Measurements from ENCODE around the gene CES3.
A peak's percentile ranks its signal among the peaks of the same experiment; 100 is the strongest.
"Not testable (repeated sequence)": the region's sequence is repeated elsewhere in the genome, so short reads cannot be mapped to it uniquely, and the experiment has no call there.

Gene CES3

GRCh38 chr16:66946541-66946940 lies 14.5 kb upstream of the CES3 start:
- no peak for DNase-seq (ENCODE audit: low spot score)

GRCh38 chr16:66946974-66947301 lies 14.1 kb upstream of the CES3 start:
- DNase-seq (ENCODE audit: low spot score): no peak

DNA sequence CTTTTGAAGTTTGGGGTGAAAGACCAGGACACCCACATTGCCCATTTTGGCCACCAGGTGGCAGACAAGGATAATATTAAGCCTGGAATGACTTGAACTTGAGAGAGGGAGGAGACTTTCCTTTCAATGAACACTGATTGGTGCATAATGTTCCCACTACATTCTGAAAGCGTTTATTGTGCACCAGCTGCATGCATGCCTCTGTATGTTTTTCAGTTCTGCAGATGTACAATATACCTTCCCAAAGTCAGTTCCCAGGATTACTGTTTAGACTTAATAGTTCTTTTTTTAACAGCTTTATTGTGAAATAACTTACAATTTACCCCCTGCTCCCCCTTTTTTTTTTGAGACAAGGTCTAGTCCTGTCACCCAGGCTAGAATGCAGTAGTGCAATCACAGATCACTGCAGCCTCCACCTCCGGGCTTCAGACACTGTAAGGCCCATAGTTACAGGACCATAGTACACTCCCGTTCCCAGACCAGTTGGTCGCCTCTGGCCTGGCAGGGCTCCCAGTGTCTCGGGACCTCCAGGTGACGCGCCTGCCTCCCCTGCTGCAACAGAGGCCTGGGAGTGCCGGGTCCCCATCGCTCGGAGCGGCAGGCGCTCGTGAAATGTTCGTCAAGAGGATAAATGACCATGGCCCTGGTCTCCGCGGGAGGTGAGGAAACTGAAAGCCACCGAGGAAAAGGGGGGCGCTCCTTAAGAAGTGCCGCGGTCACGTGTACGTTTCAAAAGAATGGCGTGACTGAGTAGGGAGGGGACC lies 13.6 kb upstream of the CES3 start:
- peak; percentile 87 for DNase-seq (ENCODE audit: low spot score)

GRCh38 chr16:66948134-66948836 lies 12.8 kb upstream of the CES3 start:
- DNase-seq (ENCODE audit: low spot score): no peak

DNA sequence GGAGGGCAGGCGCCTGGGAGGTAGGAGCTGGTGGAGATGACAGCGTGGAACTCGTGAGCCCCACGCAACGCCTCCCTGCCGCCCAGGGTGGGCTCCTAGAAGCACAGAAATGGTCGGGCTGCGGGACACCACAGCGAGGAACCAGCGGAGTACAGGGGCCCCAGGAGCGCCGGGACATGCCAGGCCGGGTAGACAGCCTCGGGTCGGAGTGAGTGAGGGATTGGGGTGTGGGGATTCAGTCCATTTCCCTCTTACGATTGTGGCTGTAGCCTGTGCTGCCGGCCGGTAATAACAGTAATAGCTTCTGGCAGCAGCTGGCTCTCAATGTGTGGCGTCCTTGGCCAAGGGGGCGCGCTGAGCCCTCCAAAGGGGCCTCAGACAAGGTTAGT lies 12.2 kb upstream of the CES3 start:
- no peak for DNase-seq (ENCODE audit: low spot score)

- DNase-seq (ENCODE audit: low spot score): no peak
Observed at GRCh38 chr16:66949472-66949871, 11.6 kb upstream of the CES3 start.

GRCh38 chr16:66950437-66950836 lies 10.6 kb upstream of the CES3 start:
- DNase-seq (ENCODE audit: low spot score): no peak

- DNase-seq (ENCODE audit: low spot score): no peak
Observed at GRCh38 chr16:66950971-66951790, 9.9 kb upstream of the CES3 start.

DNA sequence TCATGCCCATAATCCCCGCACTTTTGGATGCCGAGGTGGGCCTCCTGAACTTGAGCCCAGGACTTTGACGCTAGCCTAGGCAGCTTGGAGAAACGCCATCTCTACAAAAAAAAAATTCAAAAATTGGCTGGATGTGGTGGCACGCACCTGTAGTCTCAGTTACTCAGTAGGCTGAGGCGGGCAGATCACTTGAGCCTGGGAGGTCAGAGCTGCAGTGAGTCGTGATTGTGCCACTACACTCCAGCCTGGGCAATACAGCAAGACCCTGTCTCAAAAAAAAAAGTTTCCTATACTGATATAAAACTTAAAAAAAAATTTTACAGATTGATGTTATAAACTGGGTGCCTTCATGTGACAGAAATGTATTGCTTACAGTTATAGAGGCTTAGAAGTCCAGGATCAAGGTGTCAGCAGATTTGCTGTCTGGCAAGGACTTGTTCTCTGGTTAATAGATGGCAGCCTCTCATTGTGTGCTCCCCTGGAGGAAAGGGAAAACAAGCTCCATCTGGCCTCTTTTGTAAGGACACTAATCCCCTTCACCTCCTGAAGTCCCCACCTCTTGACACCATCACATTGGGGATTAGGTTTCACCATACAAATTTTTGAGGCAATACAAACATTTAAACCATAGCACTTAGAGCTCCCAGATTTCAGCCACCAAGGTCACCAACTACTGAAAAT lies 8.5 kb upstream of the CES3 start:
- no peak for DNase-seq (ENCODE audit: low spot score)

DNA sequence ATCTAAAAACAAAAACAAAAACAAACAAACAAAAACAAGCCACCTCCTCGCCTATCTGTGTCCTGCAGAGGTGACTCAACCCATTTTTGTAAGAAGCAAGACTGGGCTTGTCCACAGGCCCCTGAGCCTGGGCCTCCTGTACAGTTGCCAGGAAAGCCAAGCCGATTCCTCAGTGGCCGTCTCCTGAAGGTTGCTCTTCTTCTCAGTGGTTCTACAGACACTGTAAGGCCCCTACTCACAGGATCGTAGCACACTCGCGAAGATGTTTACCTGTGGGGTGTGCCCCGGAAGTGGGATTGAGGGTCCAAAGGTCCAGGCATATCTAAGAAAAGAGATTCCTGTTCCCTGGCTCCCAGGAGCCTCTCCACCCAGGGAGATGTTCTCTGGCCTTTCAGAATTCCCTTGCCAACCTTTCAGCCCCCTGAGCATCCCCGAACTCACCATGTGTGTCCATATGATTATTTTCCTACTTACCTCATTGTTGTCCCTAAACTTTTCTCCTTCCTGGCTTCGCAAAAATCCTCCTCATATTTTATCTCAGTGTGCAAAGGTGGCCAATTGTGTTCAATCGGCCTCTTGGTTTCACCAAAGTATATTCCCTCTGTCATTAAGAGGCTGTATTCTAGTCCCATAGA lies 7.5 kb upstream of the CES3 start:
- DNase-seq (ENCODE audit: low spot score): no peak

- DNase-seq (ENCODE audit: low spot score): peak; percentile 77
Observed at GRCh38 chr16:66954097-66954659, 6.9 kb upstream of the CES3 start.

- DNase-seq (ENCODE audit: low spot score): not testable (repeated sequence)
Observed at GRCh38 chr16:66955363-66956153, 5.5 kb upstream of the CES3 start.

DNA sequence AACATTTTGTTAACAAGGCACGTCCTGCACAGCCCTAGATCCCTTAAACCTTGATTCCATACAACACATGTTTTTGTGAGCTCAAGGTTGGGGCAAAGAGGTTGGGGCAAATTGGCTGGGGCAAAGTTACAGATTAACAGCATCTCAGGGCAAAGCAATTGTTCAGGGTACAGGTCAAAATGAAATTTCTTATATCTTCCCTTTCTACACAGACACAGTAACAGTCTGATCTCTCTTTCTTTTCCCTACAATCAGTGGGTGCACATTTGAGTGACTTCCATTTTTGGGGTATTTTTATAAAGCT lies 5.0 kb upstream of the CES3 start:
- not testable (repeated sequence) for DNase-seq (ENCODE audit: low spot score)

DNA sequence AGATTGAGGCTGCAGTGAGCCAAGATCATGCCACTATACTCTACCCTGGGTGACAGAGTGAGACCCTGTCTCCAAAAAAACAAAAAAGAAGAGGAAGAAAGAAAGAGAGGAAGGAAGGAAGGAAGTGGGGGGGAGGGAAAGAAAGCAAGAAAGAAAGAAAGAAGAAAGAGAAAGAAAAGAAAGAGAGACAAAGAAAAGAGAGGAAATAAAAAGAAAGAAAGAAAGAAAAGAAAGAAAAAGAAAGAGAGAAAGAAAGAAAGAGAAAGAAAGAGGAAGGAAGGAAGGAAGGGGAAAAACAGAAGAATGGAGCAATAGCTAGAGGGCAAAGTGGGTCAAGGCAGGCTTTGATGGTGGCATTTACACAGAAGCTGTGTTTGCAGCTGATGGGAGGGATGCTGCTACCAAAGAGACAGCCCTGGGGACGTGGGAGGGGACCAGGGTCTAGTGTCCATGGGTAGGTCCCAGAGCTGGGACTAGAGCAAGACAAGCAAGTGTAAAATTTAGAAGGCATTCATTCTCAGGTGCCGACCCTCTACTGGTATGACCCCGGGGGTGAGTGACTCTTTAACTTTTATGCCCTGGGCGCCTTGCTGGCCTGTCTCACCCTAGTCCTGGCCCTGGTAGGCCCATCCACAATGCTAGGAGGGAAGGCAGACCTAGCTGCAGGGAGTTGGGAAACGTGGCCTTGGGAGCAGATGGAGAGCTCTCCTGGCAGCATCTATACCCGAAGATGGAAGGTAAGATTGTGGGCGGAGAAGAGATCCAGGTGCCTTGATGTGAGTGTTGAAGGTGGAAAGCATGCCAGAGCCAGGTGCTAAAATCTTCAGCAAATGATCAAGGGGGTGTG lies 2.0 kb upstream of the CES3 start:
- DNase-seq (ENCODE audit: low spot score): no peak

DNA sequence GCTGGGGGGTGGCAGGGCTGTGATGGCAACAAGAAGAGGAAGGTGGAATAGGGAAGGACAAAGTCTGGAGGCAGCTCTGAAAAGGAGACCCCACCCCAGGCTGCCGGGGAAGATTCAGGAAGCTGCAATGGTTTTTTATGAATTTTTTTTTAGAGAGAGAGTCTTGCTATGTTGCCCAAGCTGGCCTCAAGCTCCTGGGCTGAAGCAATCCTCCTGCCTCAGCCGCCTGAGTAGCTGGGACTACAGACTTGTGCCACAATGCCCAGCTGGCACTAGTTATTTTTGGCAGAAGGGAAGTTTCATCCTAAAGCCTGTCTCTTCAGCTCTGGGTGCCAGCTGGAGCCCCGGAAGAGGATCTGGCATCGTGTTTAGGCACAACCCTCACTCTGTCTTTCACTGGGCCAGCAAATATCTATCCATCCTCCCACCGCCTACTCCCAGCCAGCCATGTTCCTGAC lies 1.3 kb upstream of the CES3 start:
- no peak for DNase-seq (ENCODE audit: low spot score)

- DNase-seq (ENCODE audit: low spot score): no peak
Observed at GRCh38 chr16:66960270-66960669, 796 bp upstream of the CES3 start.

DNA sequence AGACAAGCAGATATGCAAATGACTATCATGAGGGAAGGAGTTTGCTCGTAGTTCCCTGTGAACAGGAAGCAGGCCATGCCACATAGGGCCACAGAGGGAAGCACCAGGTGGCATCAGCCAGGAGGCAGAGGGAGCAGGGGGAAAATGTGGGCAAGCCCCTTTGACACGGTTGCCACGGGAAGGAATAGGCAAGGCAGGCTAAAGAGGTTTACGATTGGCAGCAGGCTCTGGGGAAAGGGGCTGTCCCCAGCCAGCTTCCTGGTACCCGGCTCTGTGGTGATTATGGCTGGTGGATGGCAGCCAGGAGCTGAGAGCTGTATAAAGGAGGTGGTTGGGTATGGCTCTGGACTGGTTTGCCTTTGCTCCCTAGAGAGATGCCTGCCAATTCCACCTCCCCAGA lies 848 bp downstream of the CES3 start:
- no peak for DNase-seq (ENCODE audit: low spot score)

- DNase-seq (ENCODE audit: low spot score): no peak
Observed at GRCh38 chr16:66964049-66964448, 3.0 kb downstream of the CES3 start.

- no peak for DNase-seq (ENCODE audit: low spot score)
Observed at GRCh38 chr16:66968847-66969246, 7.8 kb downstream of the CES3 start.

Measured in CD4-positive, alpha-beta T cell treated with Interleukin-15 for 4 hours (primary cell).